RWPE2 (cell line): ENCODE data around the gene DNAJC1.

ENCODE experiments used
- ATAC-seq: fragments of 200-7000 bp; cut with Tn5 transposase; 3 replicates; pipeline ENCODE4 v1.9.1; 2021; ENCODE audit warnings: low read depth
- DNase-seq: peaks from one replicate; pipeline ENCODE4 v3.0.0-alpha.2; 2020; ENCODE audit warnings: low spot score
- H3K27ac ChIP-seq: fragments of 450-650 bp; 2 replicates; pipeline ENCODE4 v1.5.1; 2017; ENCODE audit warnings: mild to moderate bottlenecking; ENCODE audit not compliant: poor library complexity, severe bottlenecking
- H3K27me3 ChIP-seq: fragments of 250-450 bp; sonication (Bioruptor Pico); 2 replicates; pipeline ENCODE4 v1.5.1; 2021; ENCODE audit warnings: mild to moderate bottlenecking, moderate library complexity; ENCODE audit not compliant: insufficient read depth, poor library complexity, severe bottlenecking
- H3K36me3 ChIP-seq: fragments of 250-450 bp; sonication (Bioruptor Pico); 2 replicates; pipeline ENCODE4 v1.5.1; 2020; ENCODE audit warnings: low read depth, mild to moderate bottlenecking, moderate library complexity
- H3K4me1 ChIP-seq: fragments of 250-450 bp; sonication (Bioruptor Pico); 2 replicates; pipeline ENCODE4 v1.5.1; 2021; ENCODE audit warnings: mild to moderate bottlenecking, moderate library complexity; ENCODE audit not compliant: insufficient read depth, poor library complexity, severe bottlenecking
- H3K4me3 ChIP-seq: fragments of 250-450 bp; sonication (Bioruptor Pico); 2 replicates; pipeline ENCODE4 v1.5.1; 2021; ENCODE audit warnings: mild to moderate bottlenecking, moderate library complexity; ENCODE audit not compliant: severe bottlenecking
- H3K9me3 ChIP-seq: fragments of 250-450 bp; sonication (Bioruptor Pico); 2 replicates; pipeline ENCODE4 v1.5.1; 2021; ENCODE audit warnings: mild to moderate bottlenecking, moderate library complexity; ENCODE audit not compliant: severe bottlenecking
- TF ChIP-seq, protein P1 (sequence below): fragments of 450-650 bp; IDR thresholded peaks from one replicate; pipeline ENCODE4 v1.5.1; 2017; ENCODE audit warnings: mild to moderate bottlenecking, moderate library complexity; ENCODE audit not compliant: poor library complexity, severe bottlenecking

Gene DNAJC1

DNA sequence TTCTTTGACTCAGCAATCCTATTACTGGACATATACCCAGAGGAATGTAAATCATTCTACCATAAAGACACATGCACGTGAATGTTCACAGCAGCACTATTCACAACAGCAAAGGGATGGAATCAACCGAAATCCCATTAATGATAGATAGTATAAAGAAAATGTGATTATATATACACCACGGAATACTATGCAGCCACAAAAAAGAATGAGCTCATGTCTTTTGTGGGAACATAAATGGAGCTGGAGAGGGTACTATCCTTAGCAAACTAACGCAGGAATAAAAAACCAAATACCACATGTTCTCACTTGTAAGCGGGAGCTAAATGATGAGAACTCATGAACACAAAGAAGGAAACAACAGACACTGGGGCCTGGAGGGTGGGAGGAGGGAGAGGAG lies 201.9 kb downstream of the DNAJC1 start:
- Histone ChIP-seq H3K4me3 (no peak overlapping the region), H3K27ac (no peak overlapping the region), H3K27me3 (no peaks in the 10 kb centered on the region), H3K36me3 (peaks cover 5% of the 10 kb centered on the region; the same call in 1 of the 2 replicates), H3K9me3 (no peaks in the 10 kb centered on the region), H3K4me1 (no peaks in the 10 kb centered on the region)
- TF ChIP-seq, protein P1, sequence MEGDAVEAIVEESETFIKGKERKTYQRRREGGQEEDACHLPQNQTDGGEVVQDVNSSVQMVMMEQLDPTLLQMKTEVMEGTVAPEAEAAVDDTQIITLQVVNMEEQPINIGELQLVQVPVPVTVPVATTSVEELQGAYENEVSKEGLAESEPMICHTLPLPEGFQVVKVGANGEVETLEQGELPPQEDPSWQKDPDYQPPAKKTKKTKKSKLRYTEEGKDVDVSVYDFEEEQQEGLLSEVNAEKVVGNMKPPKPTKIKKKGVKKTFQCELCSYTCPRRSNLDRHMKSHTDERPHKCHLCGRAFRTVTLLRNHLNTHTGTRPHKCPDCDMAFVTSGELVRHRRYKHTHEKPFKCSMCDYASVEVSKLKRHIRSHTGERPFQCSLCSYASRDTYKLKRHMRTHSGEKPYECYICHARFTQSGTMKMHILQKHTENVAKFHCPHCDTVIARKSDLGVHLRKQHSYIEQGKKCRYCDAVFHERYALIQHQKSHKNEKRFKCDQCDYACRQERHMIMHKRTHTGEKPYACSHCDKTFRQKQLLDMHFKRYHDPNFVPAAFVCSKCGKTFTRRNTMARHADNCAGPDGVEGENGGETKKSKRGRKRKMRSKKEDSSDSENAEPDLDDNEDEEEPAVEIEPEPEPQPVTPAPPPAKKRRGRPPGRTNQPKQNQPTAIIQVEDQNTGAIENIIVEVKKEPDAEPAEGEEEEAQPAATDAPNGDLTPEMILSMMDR = no peak
- DNase-seq (no peak), ATAC-seq (no peak)

DNA sequence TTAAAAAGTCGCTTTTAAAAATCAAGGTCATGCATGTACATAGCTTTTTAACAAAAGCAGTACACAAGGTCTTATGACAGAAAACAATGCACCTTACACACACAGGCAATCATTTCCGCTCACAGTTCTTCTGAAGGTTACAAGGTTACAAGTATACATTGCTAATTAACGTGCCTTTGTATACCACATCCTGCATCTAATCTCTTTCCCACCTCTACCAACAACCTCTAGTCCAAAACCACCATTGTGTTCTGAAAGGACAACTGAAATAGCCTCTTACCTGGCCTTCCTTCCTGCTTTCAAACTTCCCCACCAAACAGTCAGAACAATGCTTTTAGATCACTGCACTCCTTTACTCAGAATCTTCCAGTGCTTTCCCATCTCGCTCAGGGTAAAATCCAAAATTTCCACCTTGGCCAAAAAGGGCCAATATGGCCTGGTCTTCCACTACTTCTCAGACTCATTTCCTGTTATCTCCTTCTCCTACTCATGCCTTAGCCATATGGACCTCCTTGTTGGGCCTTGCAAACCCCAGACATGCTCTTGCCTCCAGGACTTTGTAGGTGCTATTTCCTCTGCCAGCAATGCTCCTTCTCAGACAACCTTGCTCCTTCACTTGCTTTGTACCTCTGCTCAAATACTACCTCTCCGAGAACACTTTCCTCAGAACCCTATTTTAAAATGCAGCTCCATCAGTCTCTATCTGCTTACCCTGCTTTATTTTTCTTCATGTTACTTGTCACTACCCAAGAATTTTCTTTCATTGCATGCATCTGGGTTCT lies 205.4 kb downstream of the DNAJC1 start:
- DNase-seq (no peak), ATAC-seq (no peak)
- Histone ChIP-seq H3K36me3 (peaks cover 5% of the 10 kb centered on the region; the same call in 1 of the 2 replicates), H3K27ac (no peak overlapping the region), H3K4me3 (no peak overlapping the region), H3K27me3 (no peaks in the 10 kb centered on the region), H3K4me1 (no peaks in the 10 kb centered on the region), H3K9me3 (no peaks in the 10 kb centered on the region)
- TF ChIP-seq, protein P1 = no peak

DNA sequence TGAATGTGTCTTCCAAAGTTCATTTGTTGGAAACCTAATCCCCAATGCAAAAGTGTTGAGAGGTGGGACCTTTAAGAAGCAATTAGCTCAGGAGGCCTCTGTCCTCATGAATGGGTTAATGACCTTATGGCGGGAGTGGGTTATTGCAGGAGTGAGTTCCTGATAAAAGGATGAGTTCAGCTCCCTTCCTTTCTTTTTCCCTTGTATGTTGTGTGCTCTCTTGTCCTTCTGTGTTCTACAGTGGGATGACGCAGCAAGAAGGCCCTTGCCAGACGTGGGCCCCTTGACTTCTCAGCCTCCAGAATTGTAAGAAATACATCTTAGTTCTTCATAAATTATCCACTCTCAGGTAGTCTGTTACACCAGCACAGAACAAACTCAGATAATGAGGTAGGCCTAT lies 206.0 kb downstream of the DNAJC1 start:
- H3K4me3 ChIP-seq = no peak overlapping the region
- no peak for ATAC-seq
- no peaks in the 10 kb centered on the region for H3K4me1 ChIP-seq
- TF ChIP-seq, protein P1 = no peak
- DNase-seq = no peak
- H3K36me3 ChIP-seq = peaks cover 5% of the 10 kb centered on the region; the same call in 1 of the 2 replicates
- H3K9me3 ChIP-seq = no peaks in the 10 kb centered on the region
- no peaks in the 10 kb centered on the region for H3K27me3 ChIP-seq
- H3K27ac ChIP-seq = no peak overlapping the region

DNA sequence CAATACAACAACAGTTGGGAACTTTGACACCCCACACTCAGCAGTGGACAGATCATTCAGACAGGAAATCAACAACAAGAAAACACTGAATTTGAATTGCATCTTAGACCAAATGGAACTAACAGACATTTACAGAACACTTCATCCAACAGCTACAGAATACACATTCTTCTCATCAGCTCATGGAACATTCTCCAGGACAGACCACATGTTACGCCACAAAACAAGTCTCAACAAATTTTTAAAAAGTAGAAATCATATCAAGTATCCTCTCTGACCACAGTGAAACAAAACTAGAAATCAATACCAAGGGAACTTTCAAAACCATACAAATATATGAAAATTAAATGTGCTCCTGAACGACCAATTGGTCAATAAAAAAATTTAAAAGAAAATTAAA lies 212.3 kb downstream of the DNAJC1 start:
- TF ChIP-seq, protein P1 = no peak
- H3K4me1 ChIP-seq = no peaks in the 10 kb centered on the region
- H3K36me3 ChIP-seq = 0 out of 2 replicates have a peak, but pooled peaks cover 3% of the 10 kb centered on the region
- DNase-seq (no peak), ATAC-seq (no peak)
- H3K27me3 ChIP-seq = no peaks in the 10 kb centered on the region
- H3K9me3 ChIP-seq = no peaks in the 10 kb centered on the region
- no peak overlapping the region for H3K27ac ChIP-seq
- no peak overlapping the region for H3K4me3 ChIP-seq

DNA sequence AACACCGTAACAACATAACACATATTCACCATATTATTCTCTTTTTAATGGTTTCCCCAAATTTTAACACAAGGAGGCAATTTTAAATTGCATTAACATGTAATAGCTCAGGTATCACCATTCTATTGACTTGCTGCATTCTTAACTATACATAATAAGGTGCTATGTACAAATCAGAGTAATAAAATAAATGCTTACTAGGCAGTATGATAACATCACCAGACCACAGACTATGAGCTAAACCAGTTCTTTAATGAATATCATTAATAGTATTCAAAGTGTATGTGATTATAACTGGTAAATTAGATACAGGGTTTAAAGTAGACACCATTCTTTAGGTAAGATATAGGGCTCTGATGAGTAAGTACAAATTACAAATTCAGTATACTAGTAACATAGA lies 226.6 kb downstream of the DNAJC1 start:
- DNase-seq (no peak), ATAC-seq (no peak)
- Histone ChIP-seq H3K4me1 (no peaks in the 10 kb centered on the region), H3K4me3 (no peak overlapping the region), H3K9me3 (no peaks in the 10 kb centered on the region), H3K27ac (no peak overlapping the region), H3K36me3 (no peaks in the 10 kb centered on the region), H3K27me3 (no peaks in the 10 kb centered on the region)
- TF ChIP-seq, protein P1 = no peak
